OCI-LY3 (cell line): ENCODE data around the gene ELOA.

Experiments used
- EZH2phosphoT487 ChIP-seq: fragments of 200-600 bp; shearing (Covaris generic); IDR thresholded peaks from 2 replicates; pipeline ENCODE4 v1.6.1; 2018; ENCODE audit warnings: antibody characterized with exemption, mixed run types, low read depth
- TF ChIP-seq, protein P1 (sequence below): fragments of 200-600, 300-600 bp; sonication (generic); IDR thresholded peaks from 2 replicates; pipeline ENCODE4 v1.5.1; 2014; ENCODE audit warnings: antibody characterized with exemption, low read length, low read depth

DNA sequence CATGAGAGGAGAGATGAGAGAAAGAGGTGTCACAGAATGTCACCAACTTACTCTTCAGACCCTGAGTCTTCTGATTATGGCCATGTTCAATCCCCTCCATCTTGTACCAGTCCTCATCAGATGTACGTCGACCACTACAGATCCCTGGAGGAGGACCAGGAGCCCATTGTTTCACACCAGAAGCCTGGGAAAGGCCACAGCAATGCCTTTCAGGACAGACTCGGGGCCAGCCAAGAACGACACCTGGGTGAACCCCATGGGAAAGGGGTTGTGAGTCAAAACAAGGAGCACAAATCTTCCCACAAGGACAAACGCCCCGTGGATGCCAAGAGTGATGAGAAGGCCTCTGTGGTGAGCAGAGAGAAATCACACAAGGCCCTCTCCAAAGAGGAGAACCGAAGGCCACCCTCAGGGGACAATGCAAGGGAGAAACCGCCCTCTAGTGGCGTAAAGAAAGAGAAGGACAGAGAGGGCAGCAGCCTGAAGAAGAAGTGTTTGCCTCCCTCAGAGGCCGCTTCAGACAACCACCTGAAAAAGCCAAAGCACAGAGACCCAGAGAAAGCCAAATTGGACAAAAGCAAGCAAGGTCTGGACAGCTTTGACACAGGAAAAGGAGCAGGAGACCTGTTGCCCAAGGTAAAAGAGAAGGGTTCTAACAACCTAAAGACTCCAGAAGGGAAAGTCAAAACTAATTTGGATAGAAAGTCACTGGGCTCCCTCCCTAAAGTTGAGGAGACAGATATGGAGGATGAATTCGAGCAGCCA, 8.0 kb downstream of the ELOA start:
- TF ChIP-seq, protein P1, sequence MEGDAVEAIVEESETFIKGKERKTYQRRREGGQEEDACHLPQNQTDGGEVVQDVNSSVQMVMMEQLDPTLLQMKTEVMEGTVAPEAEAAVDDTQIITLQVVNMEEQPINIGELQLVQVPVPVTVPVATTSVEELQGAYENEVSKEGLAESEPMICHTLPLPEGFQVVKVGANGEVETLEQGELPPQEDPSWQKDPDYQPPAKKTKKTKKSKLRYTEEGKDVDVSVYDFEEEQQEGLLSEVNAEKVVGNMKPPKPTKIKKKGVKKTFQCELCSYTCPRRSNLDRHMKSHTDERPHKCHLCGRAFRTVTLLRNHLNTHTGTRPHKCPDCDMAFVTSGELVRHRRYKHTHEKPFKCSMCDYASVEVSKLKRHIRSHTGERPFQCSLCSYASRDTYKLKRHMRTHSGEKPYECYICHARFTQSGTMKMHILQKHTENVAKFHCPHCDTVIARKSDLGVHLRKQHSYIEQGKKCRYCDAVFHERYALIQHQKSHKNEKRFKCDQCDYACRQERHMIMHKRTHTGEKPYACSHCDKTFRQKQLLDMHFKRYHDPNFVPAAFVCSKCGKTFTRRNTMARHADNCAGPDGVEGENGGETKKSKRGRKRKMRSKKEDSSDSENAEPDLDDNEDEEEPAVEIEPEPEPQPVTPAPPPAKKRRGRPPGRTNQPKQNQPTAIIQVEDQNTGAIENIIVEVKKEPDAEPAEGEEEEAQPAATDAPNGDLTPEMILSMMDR, result peak; percentile 75
- TF ChIP-seq EZH2phosphoT487, result no peak
